ENCODE data around the gene SLC12A8. TPM values are rescaled to one million over a fixed set of nuclear protein-coding genes. Genes with fewer than 3 reads are reported as not detected.

Gene SLC12A8
- total RNA-seq, 1 donor from 2014 or later = 2.2 TPM

DNA sequence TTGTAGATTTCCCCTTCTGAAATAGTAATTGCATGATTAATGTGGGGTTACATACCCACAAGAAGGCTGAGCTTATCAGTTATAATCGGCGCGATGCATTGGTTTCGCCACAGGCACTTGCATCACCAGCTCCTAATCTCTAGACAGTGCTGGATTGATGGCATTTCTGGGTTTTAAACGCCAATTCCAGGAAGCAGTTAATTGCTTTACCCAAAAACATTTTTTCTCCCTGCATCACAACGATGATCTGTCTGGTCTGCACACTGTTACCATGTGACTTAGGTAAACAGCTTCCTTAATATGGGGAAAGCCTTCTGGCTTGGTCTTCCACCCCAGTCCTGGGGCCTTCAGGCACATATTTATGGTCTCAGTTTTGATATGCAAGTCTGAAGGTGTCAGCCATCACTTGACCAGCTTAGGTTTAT, 86.7 kb downstream of the SLC12A8 start:
- no peaks in the 10 kb centered on the region for H3K36me3 Mint-ChIP-seq
- peaks cover 58% of the 10 kb centered on the region for H3K4me1 Mint-ChIP-seq
- Histone ChIP-seq H3F3A (ENCODE audit: low read depth) (peaks cover 18% of the 10 kb centered on the region), H3K4me1 (peaks cover 37% of the 10 kb centered on the region), H3K27ac (no peak overlapping the region), H3K9me3 (ENCODE audit: low read depth) (no peaks in the 10 kb centered on the region), H4K20me1 (ENCODE audit: low read depth) (peaks cover 9% of the 10 kb centered on the region), H3K4me2 (no peak overlapping the region), H3K4me3 (no peak overlapping the region), H3K36me3 (no peaks in the 10 kb centered on the region), H2AFZ (replicated peaks) (no peak overlapping the region), H3K27me3 (no peaks in the 10 kb centered on the region), H3K79me2 (ENCODE audit: low read depth) (no peaks in the 10 kb centered on the region), H3K9ac (no peak overlapping the region)
- peaks cover 15% of the 10 kb centered on the region for H3K27me3 Mint-ChIP-seq (ENCODE audit: insufficient read depth, low read depth)
- TF ChIP-seq EZH2 (IDR thresholded peaks at IDR 0.05) (no peak), EZH2phosphoT487 (IDR thresholded peaks at IDR 0.05) (no peak)
- TF ChIP-seq, protein P1, sequence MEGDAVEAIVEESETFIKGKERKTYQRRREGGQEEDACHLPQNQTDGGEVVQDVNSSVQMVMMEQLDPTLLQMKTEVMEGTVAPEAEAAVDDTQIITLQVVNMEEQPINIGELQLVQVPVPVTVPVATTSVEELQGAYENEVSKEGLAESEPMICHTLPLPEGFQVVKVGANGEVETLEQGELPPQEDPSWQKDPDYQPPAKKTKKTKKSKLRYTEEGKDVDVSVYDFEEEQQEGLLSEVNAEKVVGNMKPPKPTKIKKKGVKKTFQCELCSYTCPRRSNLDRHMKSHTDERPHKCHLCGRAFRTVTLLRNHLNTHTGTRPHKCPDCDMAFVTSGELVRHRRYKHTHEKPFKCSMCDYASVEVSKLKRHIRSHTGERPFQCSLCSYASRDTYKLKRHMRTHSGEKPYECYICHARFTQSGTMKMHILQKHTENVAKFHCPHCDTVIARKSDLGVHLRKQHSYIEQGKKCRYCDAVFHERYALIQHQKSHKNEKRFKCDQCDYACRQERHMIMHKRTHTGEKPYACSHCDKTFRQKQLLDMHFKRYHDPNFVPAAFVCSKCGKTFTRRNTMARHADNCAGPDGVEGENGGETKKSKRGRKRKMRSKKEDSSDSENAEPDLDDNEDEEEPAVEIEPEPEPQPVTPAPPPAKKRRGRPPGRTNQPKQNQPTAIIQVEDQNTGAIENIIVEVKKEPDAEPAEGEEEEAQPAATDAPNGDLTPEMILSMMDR (IDR thresholded peaks at IDR 0.05) = no peak
- H3K9me3 Mint-ChIP-seq = no peaks in the 10 kb centered on the region
- H3K27ac Mint-ChIP-seq = no peak overlapping the region
- H3K4me3 Mint-ChIP-seq = no peak overlapping the region
- DNase-seq (ENCODE audit: low spot score) = no peak

DNA sequence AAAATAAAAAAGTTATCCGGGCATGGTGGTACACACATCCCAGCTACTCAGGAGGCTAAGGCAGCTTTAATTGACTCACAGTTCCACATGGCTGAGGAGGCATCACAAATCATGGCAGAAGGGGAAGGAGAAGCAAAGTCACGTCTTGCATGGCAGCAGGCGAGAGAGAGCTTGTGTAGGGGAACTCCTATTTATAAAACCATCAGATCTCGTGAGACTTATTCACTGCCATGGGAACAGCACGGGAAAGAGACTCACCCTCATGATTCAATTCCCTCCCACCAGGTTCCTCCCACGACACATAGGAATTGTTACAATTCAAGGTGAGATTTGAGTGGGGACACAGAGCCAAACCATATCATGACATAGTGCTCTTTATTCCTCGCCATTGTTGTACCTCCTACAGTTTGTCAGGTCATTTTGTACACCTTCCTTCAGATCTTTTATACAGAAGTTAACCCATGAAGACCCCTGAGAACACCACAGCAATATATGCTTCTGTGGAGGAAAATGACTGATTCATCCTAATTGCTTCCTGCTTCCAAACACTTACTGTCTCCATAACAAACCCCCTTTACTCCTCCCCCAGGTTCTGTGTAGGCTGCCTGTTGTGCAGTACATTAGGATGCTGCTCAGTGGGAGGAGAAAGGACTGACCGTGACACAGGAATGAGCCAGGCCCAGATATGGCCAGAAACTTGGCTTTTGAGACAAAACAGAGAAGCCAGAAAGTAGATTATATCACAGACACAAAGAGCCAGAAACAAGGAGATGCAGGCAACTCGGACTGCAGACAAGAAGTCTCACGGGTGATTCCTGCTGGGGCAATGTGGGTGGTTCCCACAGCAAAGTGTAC, 88.9 kb downstream of the SLC12A8 start:
- Histone ChIP-seq H3K27me3 (peaks cover 9% of the 10 kb centered on the region), H4K20me1 (ENCODE audit: low read depth) (peaks cover 14% of the 10 kb centered on the region), H3K79me2 (ENCODE audit: low read depth) (no peaks in the 10 kb centered on the region), H3F3A (ENCODE audit: low read depth) (peaks cover 35% of the 10 kb centered on the region), H2AFZ (replicated peaks) (no peak overlapping the region), H3K4me2 (no peak overlapping the region), H3K4me3 (no peak overlapping the region), H3K4me1 (peaks cover 33% of the 10 kb centered on the region), H3K9ac (no peak overlapping the region), H3K27ac (no peak overlapping the region), H3K36me3 (no peaks in the 10 kb centered on the region), H3K9me3 (ENCODE audit: low read depth) (no peaks in the 10 kb centered on the region)
- TF ChIP-seq, protein P1 (IDR thresholded peaks at IDR 0.05) = no peak
- TF ChIP-seq EZH2 (IDR thresholded peaks at IDR 0.05) = no peak
- TF ChIP-seq EZH2phosphoT487 (IDR thresholded peaks at IDR 0.05) = no peak
- Mint-ChIP-seq H3K27ac (peak overlapping the region; percentile 62), H3K27me3 (ENCODE audit: insufficient read depth, low read depth) (peaks cover 9% of the 10 kb centered on the region), H3K9me3 (no peaks in the 10 kb centered on the region), H3K4me3 (no peak overlapping the region), H3K4me1 (peaks cover 57% of the 10 kb centered on the region), H3K36me3 (no peaks in the 10 kb centered on the region)
- DNase-seq (ENCODE audit: low spot score) = no peak

DNA sequence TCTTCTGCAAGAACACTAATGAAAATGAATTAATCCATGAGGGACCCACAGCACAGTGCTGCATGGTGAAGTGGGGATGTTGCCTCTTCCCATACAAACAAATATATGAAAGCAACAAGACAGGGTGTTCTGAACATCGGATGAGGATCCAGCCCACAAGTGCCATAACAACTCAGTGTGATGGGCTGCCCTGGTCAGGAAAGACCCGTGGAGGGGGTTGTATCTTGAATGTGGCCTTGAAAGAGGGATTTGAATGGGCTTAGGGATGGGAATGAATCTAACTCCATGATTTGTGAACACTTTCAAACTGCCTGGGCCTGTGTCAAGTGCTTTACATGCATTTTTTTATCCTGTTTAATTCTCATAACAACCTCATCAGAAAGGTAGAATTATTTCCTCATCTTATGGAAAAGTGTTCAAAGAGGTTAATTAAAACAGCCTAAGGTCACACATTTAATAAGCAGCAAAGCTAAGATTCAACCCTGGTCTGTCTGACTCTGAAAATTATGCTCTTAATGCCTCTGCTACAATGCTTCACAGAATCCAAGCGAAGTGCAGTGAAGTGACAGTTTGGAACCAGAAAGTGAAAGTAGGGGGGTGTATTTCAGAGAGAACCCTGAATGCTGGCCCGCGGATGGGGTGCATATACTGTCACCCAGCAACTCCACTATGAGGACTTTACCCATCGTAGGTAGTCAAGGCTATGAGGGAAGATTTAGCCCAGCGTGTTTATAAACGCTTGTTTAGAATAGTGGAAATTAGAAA, 91.1 kb downstream of the SLC12A8 start:
- peaks cover 39% of the 10 kb centered on the region for H3K4me1 ChIP-seq
- peak overlapping the region; percentile 75 for H3K27ac Mint-ChIP-seq

More for the DNA sequence above, 91.1 kb downstream of the SLC12A8 start:
- TF ChIP-seq EZH2 (IDR thresholded peaks at IDR 0.05) (no peak), EZH2phosphoT487 (IDR thresholded peaks at IDR 0.05) (no peak)
- TF ChIP-seq, protein P1 (IDR thresholded peaks at IDR 0.05) = no peak
- peak overlapping the region; percentile 76 for H3K4me3 Mint-ChIP-seq
- H3F3A ChIP-seq (ENCODE audit: low read depth) = peaks cover 42% of the 10 kb centered on the region
- peaks cover 9% of the 10 kb centered on the region for H3K27me3 ChIP-seq
- no peak for DNase-seq (ENCODE audit: low spot score)
- no peak overlapping the region for H2AFZ ChIP-seq (replicated peaks)
- peak overlapping the region; percentile 83 for H3K4me2 ChIP-seq
- no peaks in the 10 kb centered on the region for H3K9me3 ChIP-seq (ENCODE audit: low read depth)
- H3K36me3 ChIP-seq = no peaks in the 10 kb centered on the region
- peak overlapping the region; percentile 45 for H3K4me3 ChIP-seq
- H3K27me3 Mint-ChIP-seq (ENCODE audit: insufficient read depth, low read depth) = peaks cover 4% of the 10 kb centered on the region
- H3K27ac ChIP-seq = no peak overlapping the region
- no peaks in the 10 kb centered on the region for H3K9me3 Mint-ChIP-seq
- H4K20me1 ChIP-seq (ENCODE audit: low read depth) = peaks cover 14% of the 10 kb centered on the region
- H3K4me1 Mint-ChIP-seq = peaks cover 70% of the 10 kb centered on the region
- no peaks in the 10 kb centered on the region for H3K79me2 ChIP-seq (ENCODE audit: low read depth)
- H3K9ac ChIP-seq = no peak overlapping the region
- H3K36me3 Mint-ChIP-seq = no peaks in the 10 kb centered on the region
